OCI-LY3 (cell line): ENCODE data around the gene SAA2.

Experiments used
- H2AFZ ChIP-seq: fragments of 200-600, 300-600 bp; shearing (Covaris generic); 2 replicates; pipeline ENCODE4 v1.6.0; 2014; ENCODE audit warnings: antibody characterized with exemption, low read depth, low read length
- H3K27ac ChIP-seq: fragments of 200-600, 300-600 bp; sonication (generic); 2 replicates; pipeline ENCODE4 v1.5.1; 2014; ENCODE audit warnings: mild to moderate bottlenecking, low read length, moderate library complexity, mixed read lengths
- H3K27me3 ChIP-seq: fragments of 200-600, 300-600 bp; sonication (generic); 2 replicates; pipeline ENCODE4 v1.6.1; 2014; ENCODE audit warnings: low read depth, low read length, mixed read lengths
- H3K36me3 ChIP-seq: fragments of 200-600, 300-600 bp; sonication (generic); replicated peaks from 2 replicates; pipeline ENCODE3; 2014; ENCODE audit warnings: low read depth, low read length, mixed read lengths
- H3K4me1 ChIP-seq: fragments of 300-600, 200-600 bp; sonication (generic); 2 replicates; pipeline ENCODE4 v1.6.1; 2014; ENCODE audit warnings: low read length, mixed read lengths
- H3K4me2 ChIP-seq: fragments of 200-600, 300-600 bp; sonication (generic); 2 replicates; pipeline ENCODE4 v1.6.1; 2014; ENCODE audit warnings: low read length, mixed read lengths
- H3K4me3 ChIP-seq: fragments of 300-600, 200-600 bp; sonication (generic); 2 replicates; pipeline ENCODE4 v1.5.1; 2014; ENCODE audit warnings: antibody characterized with exemption, mild to moderate bottlenecking, low read length, moderate library complexity
- H3K79me2 ChIP-seq: fragments of 300-600, 200-600 bp; shearing (Covaris generic); 2 replicates; pipeline ENCODE4 v1.6.1; 2014; ENCODE audit warnings: mild to moderate bottlenecking, low read length, mixed read lengths
- H3K9ac ChIP-seq: fragments of 300-600, 200-600 bp; shearing (Covaris generic); 2 replicates; pipeline ENCODE4 v1.6.0; 2014; ENCODE audit warnings: mild to moderate bottlenecking, low read length, moderate library complexity
- H3K9me3 ChIP-seq: fragments of 200-600, 300-600 bp; shearing (Covaris generic); 2 replicates; pipeline ENCODE4 v1.6.1; 2014; ENCODE audit warnings: low read length, mixed read lengths; ENCODE audit not compliant: insufficient read depth
- H4K20me1 ChIP-seq: fragments of 200-600, 300-600 bp; sonication (generic); 2 replicates; pipeline ENCODE4 v1.6.1; 2016; ENCODE audit warnings: low read length, mixed read lengths; ENCODE audit not compliant: insufficient read depth
- EZH2phosphoT487 ChIP-seq: fragments of 200-600 bp; shearing (Covaris generic); IDR thresholded peaks from 2 replicates; pipeline ENCODE4 v1.6.1; 2018; ENCODE audit warnings: antibody characterized with exemption, mixed run types, low read depth
- TF ChIP-seq, protein P1 (sequence below): fragments of 200-600, 300-600 bp; sonication (generic); IDR thresholded peaks from 2 replicates; pipeline ENCODE4 v1.5.1; 2014; ENCODE audit warnings: antibody characterized with exemption, low read length, low read depth

The SAA2 gene

GRCh38 chr11:18229501-18229900, 19.0 kb downstream of the SAA2 start:
- 0 out of 2 replicates have a peak overlapping the region, but pooled peaks have one; percentile 30 for H2AFZ ChIP-seq
- H3K27ac ChIP-seq: peak overlapping the region; percentile 84
- peak overlapping the region; percentile 25; the same call in 1 of the 2 replicates for H3K4me3 ChIP-seq
- no peak for TF ChIP-seq EZH2phosphoT487
- TF ChIP-seq, protein P1, sequence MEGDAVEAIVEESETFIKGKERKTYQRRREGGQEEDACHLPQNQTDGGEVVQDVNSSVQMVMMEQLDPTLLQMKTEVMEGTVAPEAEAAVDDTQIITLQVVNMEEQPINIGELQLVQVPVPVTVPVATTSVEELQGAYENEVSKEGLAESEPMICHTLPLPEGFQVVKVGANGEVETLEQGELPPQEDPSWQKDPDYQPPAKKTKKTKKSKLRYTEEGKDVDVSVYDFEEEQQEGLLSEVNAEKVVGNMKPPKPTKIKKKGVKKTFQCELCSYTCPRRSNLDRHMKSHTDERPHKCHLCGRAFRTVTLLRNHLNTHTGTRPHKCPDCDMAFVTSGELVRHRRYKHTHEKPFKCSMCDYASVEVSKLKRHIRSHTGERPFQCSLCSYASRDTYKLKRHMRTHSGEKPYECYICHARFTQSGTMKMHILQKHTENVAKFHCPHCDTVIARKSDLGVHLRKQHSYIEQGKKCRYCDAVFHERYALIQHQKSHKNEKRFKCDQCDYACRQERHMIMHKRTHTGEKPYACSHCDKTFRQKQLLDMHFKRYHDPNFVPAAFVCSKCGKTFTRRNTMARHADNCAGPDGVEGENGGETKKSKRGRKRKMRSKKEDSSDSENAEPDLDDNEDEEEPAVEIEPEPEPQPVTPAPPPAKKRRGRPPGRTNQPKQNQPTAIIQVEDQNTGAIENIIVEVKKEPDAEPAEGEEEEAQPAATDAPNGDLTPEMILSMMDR: no peak
- H3K9me3 ChIP-seq: no peaks in the 10 kb centered on the region
- no peaks in the 10 kb centered on the region for H3K27me3 ChIP-seq
- no peaks in the 10 kb centered on the region for H4K20me1 ChIP-seq
- peak overlapping the region; percentile 27; the same call in 1 of the 2 replicates for H3K9ac ChIP-seq
- peaks cover 38% of the 10 kb centered on the region for H3K4me1 ChIP-seq
- H3K4me2 ChIP-seq: peak overlapping the region; percentile 74
- H3K79me2 ChIP-seq: no peaks in the 10 kb centered on the region
- no peaks in the 10 kb centered on the region for H3K36me3 ChIP-seq

DNA sequence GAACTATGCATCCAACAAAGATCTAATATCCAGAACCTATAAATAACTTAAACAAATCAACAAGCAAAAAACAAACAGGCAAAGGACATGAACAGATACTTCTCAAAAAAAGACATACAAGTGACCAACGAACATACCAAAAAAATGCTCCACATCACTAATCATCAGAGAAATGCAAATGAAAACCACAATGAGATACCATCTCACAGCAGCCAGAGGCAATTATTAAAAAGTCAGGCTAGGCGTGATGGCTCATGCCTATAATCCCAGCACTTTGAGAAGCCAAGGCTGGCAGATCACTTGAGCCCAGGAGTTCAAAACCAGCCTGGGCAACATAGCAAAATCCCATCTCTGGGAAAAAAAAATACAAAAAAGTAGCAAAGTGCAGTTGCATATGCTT, 22.6 kb downstream of the SAA2 start:
- H3K27ac ChIP-seq: no peak overlapping the region
- no peak overlapping the region for H2AFZ ChIP-seq
- no peak overlapping the region for H3K4me3 ChIP-seq
- no peak overlapping the region for H3K4me2 ChIP-seq
- H3K36me3 ChIP-seq: no peaks in the 10 kb centered on the region
- no peaks in the 10 kb centered on the region for H3K27me3 ChIP-seq
- no peak overlapping the region for H3K9ac ChIP-seq
- peaks cover 36% of the 10 kb centered on the region for H3K4me1 ChIP-seq
- H3K79me2 ChIP-seq: no peaks in the 10 kb centered on the region
- no peaks in the 10 kb centered on the region for H3K9me3 ChIP-seq
- TF ChIP-seq, protein P1: no peak
- no peak for TF ChIP-seq EZH2phosphoT487
- H4K20me1 ChIP-seq: no peaks in the 10 kb centered on the region

GRCh38 chr11:18223591-18224387, 24.7 kb downstream of the SAA2 start:
- Histone ChIP-seq H3K79me2 (no peaks in the 10 kb centered on the region), H3K27ac (no peak overlapping the region), H4K20me1 (no peaks in the 10 kb centered on the region), H3K4me1 (peaks cover 17% of the 10 kb centered on the region), H3K9ac (no peak overlapping the region), H3K36me3 (no peaks in the 10 kb centered on the region), H3K4me2 (no peak overlapping the region), H3K27me3 (no peaks in the 10 kb centered on the region), H3K4me3 (no peak overlapping the region), H2AFZ (no peak overlapping the region), H3K9me3 (no peaks in the 10 kb centered on the region)
- no peak for TF ChIP-seq EZH2phosphoT487
- TF ChIP-seq, protein P1: no peak

GRCh38 chr11:18222814-18223421, 25.6 kb downstream of the SAA2 start:
- no peaks in the 10 kb centered on the region for H3K79me2 ChIP-seq
- H3K4me1 ChIP-seq: peaks cover 11% of the 10 kb centered on the region
- no peaks in the 10 kb centered on the region for H4K20me1 ChIP-seq
- no peak overlapping the region for H3K27ac ChIP-seq
- no peak overlapping the region for H3K4me3 ChIP-seq
- no peak overlapping the region for H3K4me2 ChIP-seq
- no peaks in the 10 kb centered on the region for H3K9me3 ChIP-seq
- no peak overlapping the region for H2AFZ ChIP-seq
- H3K36me3 ChIP-seq: no peaks in the 10 kb centered on the region
- TF ChIP-seq, protein P1: no peak
- no peak for TF ChIP-seq EZH2phosphoT487
- H3K27me3 ChIP-seq: no peaks in the 10 kb centered on the region
- no peak overlapping the region for H3K9ac ChIP-seq
